ENCODE data around the gene CLMP. TPM values are rescaled to one million over a fixed set of nuclear protein-coding genes. Genes with fewer than 3 reads are reported as not detected.
"Not testable (repeated sequence)": the region's sequence is repeated elsewhere in the genome, so short reads cannot be mapped to it uniquely, and the experiment has no call there.

CLMP gene
- polyA plus RNA-seq, 2 donors = 2.9 to 4.2 TPM

DNA sequence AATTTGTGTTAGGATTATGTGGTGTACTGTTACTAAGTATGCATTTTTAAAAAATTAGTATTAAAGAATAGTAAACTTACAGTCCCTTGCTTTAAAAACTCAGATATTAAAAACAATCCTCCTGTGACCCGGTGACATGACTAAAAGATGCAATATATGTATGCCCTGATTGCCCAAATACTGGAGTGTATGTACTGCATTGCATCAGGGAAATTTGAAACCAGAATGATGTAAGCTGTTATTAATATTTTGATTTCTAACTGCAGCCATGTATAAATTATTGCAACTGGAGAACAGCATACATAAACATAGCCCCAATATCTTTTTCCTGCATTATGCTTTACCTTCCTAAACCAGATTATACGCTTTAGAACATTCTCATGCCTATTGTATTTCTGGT is 129.4 kb downstream of the CLMP start:
- Histone ChIP-seq H3K27ac (ENCODE audit: low read depth in 2 of 2, low read length in 1 of 2) (no peak overlapping the region), H3K4me3 (ENCODE audit: low read depth in 1 of 2, low read length in 2 of 2) (no peak overlapping the region), H3K27me3 (ENCODE audit: control insufficient read depth in 1 of 2, insufficient read depth in 2 of 2, low read length in 2 of 2) (no peaks in the 10 kb centered on the region), H3K9me3 (ENCODE audit: control insufficient read depth in 2 of 2, insufficient read depth in 1 of 2, low read depth in 1 of 2, low read length in 1 of 2) (no peaks in the 10 kb centered on the region), H3K36me3 (ENCODE audit: control insufficient read depth in 2 of 2, insufficient read depth in 2 of 2, low read length in 1 of 2) (no peaks in the 10 kb centered on the region), H3K4me1 (ENCODE audit: control insufficient read depth in 2 of 2, insufficient read depth in 2 of 2, low read length in 1 of 2) (peaks cover 0 to 2% of the 10 kb centered on the region in 2 donors)
- 88 to 89% methylated on average over 2 of the region's 2 CpGs for WGBS, 2 donors

DNA sequence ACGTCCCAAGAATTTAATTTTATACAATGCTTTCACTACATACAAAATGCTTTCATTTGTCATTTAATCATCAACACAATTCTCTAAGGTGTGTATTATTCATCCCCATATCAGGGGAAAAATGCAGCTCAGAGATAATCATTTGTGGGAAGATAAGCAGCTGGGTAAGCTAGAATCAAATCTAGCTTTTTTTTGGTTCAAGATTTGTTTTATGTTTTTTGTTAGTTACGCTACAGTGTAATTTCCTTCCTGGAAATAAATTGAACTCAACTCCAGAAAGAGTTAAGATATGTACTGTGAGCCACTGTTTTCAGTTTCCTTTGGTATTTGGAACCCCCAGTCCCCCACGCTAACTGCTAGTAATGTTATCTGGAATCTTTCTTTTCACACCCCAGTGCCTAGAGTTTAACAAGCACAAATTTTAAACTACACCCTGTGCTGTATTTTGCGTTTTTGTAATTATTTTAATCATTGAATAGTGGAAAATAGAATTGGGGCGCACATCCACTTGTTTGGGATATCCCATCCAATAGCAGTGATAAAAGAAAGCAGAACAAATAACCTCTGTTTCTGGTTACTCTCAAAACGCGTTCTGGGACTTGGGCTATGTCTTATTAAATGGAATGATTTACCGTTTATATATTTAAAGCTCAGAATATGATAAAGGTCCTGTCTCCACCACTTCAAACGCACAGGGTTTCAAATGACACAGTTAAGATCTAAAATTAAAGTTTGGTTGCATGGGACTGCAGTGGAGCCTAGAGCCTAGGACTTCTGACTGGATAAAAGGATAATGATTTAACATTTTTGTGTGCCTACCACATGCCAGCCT is 131.0 kb downstream of the CLMP start:
- H3K36me3 ChIP-seq (ENCODE audit: control insufficient read depth in 2 of 2, insufficient read depth in 2 of 2, low read length in 1 of 2) = peaks cover 4 to 13% of the 10 kb centered on the region in 2 donors
- peak overlapping the region in 1 of 2 donors; percentile 69 for H3K4me3 ChIP-seq (ENCODE audit: low read depth in 1 of 2, low read length in 2 of 2)
- peak overlapping the region; percentile 15 to 100 for H3K27ac ChIP-seq (ENCODE audit: low read depth in 2 of 2, low read length in 1 of 2)
- H3K9me3 ChIP-seq (ENCODE audit: control insufficient read depth in 2 of 2, insufficient read depth in 1 of 2, low read depth in 1 of 2, low read length in 1 of 2) = no peaks in the 10 kb centered on the region
- no peaks in the 10 kb centered on the region for H3K27me3 ChIP-seq (ENCODE audit: control insufficient read depth in 1 of 2, insufficient read depth in 2 of 2, low read length in 2 of 2)
- 42 to 49% methylated on average over 9 of the region's 9 CpGs for WGBS, 2 donors
- peaks cover 0 to 4% of the 10 kb centered on the region in 2 donors for H3K4me1 ChIP-seq (ENCODE audit: control insufficient read depth in 2 of 2, insufficient read depth in 2 of 2, low read length in 1 of 2)

DNA sequence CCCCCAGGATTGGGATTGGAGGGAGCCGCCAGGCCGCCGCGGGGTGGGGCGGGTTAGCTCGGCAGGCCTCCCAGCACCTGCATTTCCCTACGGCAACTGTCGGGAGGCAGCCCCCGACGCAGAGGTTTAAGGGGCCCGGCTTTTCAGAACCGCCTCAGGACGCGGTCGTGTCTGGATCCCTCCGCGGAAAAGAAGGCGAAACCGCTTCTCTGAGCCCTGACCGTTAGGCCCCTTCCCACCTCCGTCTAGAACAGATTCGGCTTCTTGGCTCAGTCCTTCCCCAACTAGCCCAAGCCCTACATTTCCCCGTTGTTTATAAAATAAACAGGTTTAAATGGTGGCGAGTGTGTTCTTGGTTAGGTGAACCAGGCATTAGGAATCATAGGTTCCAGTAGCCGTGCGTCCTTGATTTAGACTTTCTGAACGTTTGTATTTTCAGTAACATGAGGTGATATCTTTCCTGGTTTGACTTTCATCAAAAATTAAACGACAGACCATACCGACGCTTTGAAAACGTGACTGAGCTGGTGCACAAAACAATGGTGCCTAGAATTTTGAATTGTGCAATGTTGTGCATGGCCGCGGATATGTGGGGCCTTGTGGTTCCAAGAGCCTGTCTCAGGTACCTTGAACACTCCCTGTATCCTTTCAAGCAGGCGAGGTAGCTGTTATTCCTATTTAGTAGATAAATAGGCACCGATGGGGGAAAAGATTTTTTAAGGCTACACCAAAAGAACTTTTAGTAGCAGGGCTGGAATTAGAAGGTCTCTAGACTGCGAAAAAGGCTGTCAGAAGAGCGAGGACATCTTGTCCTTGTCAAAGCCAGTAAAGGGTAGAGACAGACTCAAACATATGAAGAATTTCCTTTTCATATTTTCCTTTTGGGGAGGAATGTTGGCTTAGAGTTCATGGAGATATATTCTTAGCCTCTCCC is 131.9 kb downstream of the CLMP start:
- peaks cover 3 to 7% of the 10 kb centered on the region in 2 donors for H3K4me1 ChIP-seq (ENCODE audit: control insufficient read depth in 2 of 2, insufficient read depth in 2 of 2, low read length in 1 of 2)
- WGBS, 2 donors = 2 to 3% methylated on average over 37 of the region's 37 CpGs

DNA sequence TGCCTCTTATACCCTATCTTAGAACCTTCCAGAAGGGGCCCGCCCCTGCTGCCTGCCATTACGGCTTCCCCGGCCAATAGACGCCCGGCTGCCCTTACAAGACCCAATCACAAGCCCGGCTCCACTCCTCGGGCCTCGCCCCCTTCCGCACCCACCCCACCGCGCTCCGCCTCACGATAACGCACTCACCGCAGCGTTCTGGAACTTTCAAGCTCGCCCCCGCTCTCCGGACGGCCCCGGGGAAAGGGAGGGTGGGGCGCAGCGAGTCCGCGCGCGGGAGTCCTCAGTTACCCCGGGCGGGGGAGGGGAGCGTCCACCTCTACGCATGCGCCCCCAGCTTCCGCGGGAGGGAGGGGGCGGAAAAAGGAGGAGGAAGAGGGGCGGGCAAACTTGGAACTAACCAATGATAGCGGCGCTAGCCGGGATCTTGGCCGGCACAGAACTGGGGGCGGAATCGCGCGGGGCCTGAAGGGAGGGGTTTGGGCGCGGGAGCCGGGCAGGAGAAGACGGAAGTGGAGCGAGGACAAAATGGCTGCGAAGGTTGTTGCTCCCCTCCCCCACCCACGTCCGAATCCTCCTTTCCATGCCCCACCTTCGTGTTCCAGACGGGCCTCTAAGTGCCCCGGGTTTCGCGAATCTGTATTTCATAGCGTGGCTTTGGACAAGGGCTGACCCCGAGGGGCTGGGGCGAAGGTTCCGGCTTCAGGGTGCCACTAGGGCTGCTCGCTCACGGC is 132.7 kb downstream of the CLMP start:
- Histone ChIP-seq H3K36me3 (ENCODE audit: control insufficient read depth in 2 of 2, insufficient read depth in 2 of 2, low read length in 1 of 2) (peaks cover 9 to 23% of the 10 kb centered on the region in 2 donors), H3K27ac (ENCODE audit: low read depth in 2 of 2, low read length in 1 of 2) (peak overlapping the region; percentile 98 to 100), H3K4me1 (ENCODE audit: control insufficient read depth in 2 of 2, insufficient read depth in 2 of 2, low read length in 1 of 2) (peaks cover 3 to 7% of the 10 kb centered on the region in 2 donors), H3K9me3 (ENCODE audit: control insufficient read depth in 2 of 2, insufficient read depth in 1 of 2, low read depth in 1 of 2, low read length in 1 of 2) (no peaks in the 10 kb centered on the region), H3K27me3 (ENCODE audit: control insufficient read depth in 1 of 2, insufficient read depth in 2 of 2, low read length in 2 of 2) (no peaks in the 10 kb centered on the region), H3K4me3 (ENCODE audit: low read depth in 1 of 2, low read length in 2 of 2) (peak overlapping the region; percentile 90 to 98)
- WGBS, 2 donors = 0 to 1% methylated on average over 57 to 63 of the region's 63 CpGs

More for the DNA sequence above, 131.9 kb downstream of the CLMP start:
- H3K36me3 ChIP-seq (ENCODE audit: control insufficient read depth in 2 of 2, insufficient read depth in 2 of 2, low read length in 1 of 2) = peaks cover 4 to 20% of the 10 kb centered on the region in 2 donors
- H3K9me3 ChIP-seq (ENCODE audit: control insufficient read depth in 2 of 2, insufficient read depth in 1 of 2, low read depth in 1 of 2, low read length in 1 of 2) = no peaks in the 10 kb centered on the region
- H3K27me3 ChIP-seq (ENCODE audit: control insufficient read depth in 1 of 2, insufficient read depth in 2 of 2, low read length in 2 of 2) = no peaks in the 10 kb centered on the region
- H3K4me3 ChIP-seq (ENCODE audit: low read depth in 1 of 2, low read length in 2 of 2) = peak overlapping the region; percentile 69 to 80
- peak overlapping the region; percentile 98 to 100 for H3K27ac ChIP-seq (ENCODE audit: low read depth in 2 of 2, low read length in 1 of 2)

- Histone ChIP-seq H3K4me1 (ENCODE audit: control insufficient read depth in 2 of 2, insufficient read depth in 2 of 2, low read length in 1 of 2) (peaks cover 3 to 7% of the 10 kb centered on the region in 2 donors), H3K4me3 (ENCODE audit: low read depth in 1 of 2, low read length in 2 of 2) (peak within 1 kb of the TSS; percentile 90 to 98), H3K27ac (ENCODE audit: low read depth in 2 of 2, low read length in 1 of 2) (peak within 1 kb of the TSS; percentile 98 to 100), H3K27me3 (ENCODE audit: control insufficient read depth in 1 of 2, insufficient read depth in 2 of 2, low read length in 2 of 2) (no peaks in the 10 kb centered on the region), H3K9me3 (ENCODE audit: control insufficient read depth in 2 of 2, insufficient read depth in 1 of 2, low read depth in 1 of 2, low read length in 1 of 2) (no peaks in the 10 kb centered on the region), H3K36me3 (ENCODE audit: control insufficient read depth in 2 of 2, insufficient read depth in 2 of 2, low read length in 1 of 2) (peaks cover 12 to 26% of the 10 kb centered on the region in 2 donors)
- 1% methylated on average over 43 to 45 of the region's 45 CpGs for WGBS, 2 donors
These were observed 133.5 kb downstream of the CLMP start, which contains the start of gene HSPA8 for GRCh38 chr11:123061403-123062157. Gene HSPA8, minus strand, starts transcription at chr11:123062136. Its CDS starts 812 bp downstream, at chr11:123061324.

DNA sequence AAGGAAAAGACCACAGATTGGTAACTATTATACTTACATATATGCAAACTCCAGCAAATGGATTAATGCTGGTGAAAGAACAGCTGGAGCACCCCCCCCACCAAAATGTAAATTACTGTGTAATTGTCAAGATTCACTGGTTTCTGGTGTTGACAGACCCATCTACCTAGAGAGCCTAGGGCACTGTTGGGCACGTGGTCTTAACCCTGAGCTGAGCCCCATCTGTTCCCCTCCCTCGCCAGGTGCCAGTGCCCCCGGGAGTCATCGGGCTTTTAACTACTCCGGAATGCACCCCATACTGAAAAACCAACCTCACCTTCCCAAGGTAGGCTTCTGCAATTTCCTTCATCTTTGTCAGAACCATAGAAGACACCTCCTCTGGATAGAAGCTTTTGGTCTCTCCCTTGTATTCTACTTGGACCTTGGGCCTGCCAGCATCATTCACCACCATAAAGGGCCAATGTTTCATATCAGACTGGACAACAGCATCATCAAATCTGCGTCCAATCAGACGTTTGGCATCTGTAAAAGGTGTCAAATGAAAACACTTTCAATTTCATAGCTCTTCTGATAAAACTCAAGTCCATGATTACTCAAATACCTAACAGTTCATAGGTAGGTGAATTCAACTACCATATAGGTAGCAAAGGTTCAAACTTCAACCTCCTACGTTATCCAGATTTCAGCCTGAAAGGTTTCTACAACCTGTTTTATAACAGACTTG is 134.6 kb downstream of the CLMP start:
- Histone ChIP-seq H3K4me1 (ENCODE audit: control insufficient read depth in 2 of 2, insufficient read depth in 2 of 2, low read length in 1 of 2) (peaks cover 3 to 7% of the 10 kb centered on the region in 2 donors), H3K27ac (ENCODE audit: low read depth in 2 of 2, low read length in 1 of 2) (peak overlapping the region; percentile 16 to 55), H3K27me3 (ENCODE audit: control insufficient read depth in 1 of 2, insufficient read depth in 2 of 2, low read length in 2 of 2) (no peaks in the 10 kb centered on the region), H3K9me3 (ENCODE audit: control insufficient read depth in 2 of 2, insufficient read depth in 1 of 2, low read depth in 1 of 2, low read length in 1 of 2) (no peaks in the 10 kb centered on the region), H3K36me3 (ENCODE audit: control insufficient read depth in 2 of 2, insufficient read depth in 2 of 2, low read length in 1 of 2) (peaks cover 16 to 33% of the 10 kb centered on the region in 2 donors), H3K4me3 (ENCODE audit: low read depth in 1 of 2, low read length in 2 of 2) (peak overlapping the region; percentile 47 to 98)
- WGBS, 2 donors = 4% methylated on average over 8 of the region's 8 CpGs

GRCh38 chr11:123059041-123059920 is 135.8 kb downstream of the CLMP start:
- H3K36me3 ChIP-seq (ENCODE audit: control insufficient read depth in 2 of 2, insufficient read depth in 2 of 2, low read length in 1 of 2) = peaks cover 16 to 36% of the 10 kb centered on the region in 2 donors
- WGBS, 2 donors = 25 to 28% methylated on average over 18 of the region's 18 CpGs
- H3K9me3 ChIP-seq (ENCODE audit: control insufficient read depth in 2 of 2, insufficient read depth in 1 of 2, low read depth in 1 of 2, low read length in 1 of 2); H3K27me3 ChIP-seq (ENCODE audit: control insufficient read depth in 1 of 2, insufficient read depth in 2 of 2, low read length in 2 of 2); H3K4me1 ChIP-seq (ENCODE audit: control insufficient read depth in 2 of 2, insufficient read depth in 2 of 2, low read length in 1 of 2): not testable (repeated sequence)
- peak overlapping the region in 1 of 2 donors; percentile 11 for H3K27ac ChIP-seq (ENCODE audit: low read depth in 2 of 2, low read length in 1 of 2)
- peak overlapping the region in 1 of 2 donors; percentile 98 for H3K4me3 ChIP-seq (ENCODE audit: low read depth in 1 of 2, low read length in 2 of 2)
